NCI-H2171 treated with DMSO at 0.1 percent for 48 hours (cell line): ENCODE data around the gene TRAPPC6A.

Experiments used
- DNase-seq: peaks from one replicate; lab custom pipeline; 2025; lab: John Stamatoyannopoulos, UW

The TRAPPC6A gene

DNA sequence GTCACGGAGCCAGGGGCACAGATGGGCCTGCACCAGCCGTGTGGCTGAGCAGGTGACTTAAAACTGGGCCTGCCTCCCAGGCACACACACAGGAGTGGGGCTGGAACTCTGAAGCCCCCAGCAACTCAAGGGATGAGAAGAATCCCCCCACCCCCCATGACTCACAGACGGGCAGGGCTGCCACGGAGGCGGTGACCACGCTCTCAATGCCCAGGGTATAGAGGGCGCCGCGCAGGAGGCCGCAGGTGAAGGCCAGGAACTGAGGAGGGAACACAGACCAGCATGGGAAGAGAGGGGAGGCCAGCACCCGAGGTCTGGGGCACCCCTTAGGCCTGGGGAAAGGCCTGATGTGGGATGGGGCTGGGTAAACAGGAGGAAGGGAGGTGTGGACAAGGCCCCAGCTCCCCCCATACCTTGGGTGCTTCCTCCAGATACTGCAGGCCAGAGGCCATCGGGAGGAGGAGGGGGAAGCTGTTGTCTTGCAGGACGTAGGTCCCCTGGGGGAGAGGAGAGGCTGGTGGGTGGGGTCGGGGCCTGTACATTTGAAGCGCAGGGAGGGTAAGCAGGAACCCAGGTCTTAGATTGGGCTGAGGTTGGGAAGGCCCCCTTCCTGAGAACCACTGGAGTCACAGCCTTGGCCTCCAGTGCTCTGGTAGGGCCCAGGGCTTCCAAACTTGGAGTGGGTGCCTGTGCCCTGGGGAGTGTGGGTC, 14.1 kb downstream of the TRAPPC6A start:
- peak; percentile 71 for DNase-seq

DNA sequence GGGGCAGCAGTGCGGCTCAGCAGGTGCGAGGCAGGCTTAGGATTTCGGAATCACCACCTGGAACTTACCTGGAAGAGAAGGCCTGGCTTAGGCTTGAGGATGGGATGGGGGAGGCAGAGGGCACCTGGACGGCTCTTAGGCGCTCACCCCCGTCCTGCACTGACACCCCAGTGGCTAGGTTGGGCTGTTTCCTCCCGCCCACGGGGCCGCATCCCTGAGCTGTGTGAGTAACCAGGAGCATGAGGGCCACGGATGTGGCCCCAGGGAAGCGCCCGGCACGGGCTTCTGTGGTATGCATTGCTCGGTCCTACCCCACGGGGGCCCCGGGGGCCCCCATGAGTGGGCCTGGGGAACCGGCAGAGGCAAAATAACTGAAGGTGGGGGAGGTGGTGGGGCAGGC, 14.9 kb downstream of the TRAPPC6A start:
- no peak for DNase-seq

DNA sequence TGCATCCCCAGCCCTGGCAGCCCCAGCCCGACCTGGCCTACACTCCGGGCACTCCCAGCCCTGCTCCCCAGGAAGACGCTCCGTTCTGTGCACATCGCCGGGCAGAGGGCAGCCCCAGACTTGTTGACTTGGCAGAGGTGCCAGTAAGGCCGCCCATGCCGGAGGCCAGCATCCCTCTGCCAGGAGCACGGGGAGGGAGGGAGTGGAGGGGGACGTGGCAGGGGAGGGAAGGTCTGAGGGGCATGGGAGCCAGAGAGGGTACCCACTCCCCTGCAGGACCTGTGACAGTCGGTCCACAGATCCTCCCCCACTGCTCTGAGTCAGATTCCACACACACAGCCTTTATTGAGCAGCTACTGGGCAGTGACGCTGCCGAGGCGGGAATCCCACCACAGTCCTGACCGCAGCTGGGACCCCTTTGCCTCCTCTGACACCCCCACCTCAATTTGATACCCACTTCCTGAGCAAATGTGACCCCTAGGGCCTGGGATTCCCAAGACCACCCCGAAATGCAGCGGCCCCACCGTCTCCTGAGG, 15.4 kb downstream of the TRAPPC6A start:
- DNase-seq = peak; percentile 48

DNA sequence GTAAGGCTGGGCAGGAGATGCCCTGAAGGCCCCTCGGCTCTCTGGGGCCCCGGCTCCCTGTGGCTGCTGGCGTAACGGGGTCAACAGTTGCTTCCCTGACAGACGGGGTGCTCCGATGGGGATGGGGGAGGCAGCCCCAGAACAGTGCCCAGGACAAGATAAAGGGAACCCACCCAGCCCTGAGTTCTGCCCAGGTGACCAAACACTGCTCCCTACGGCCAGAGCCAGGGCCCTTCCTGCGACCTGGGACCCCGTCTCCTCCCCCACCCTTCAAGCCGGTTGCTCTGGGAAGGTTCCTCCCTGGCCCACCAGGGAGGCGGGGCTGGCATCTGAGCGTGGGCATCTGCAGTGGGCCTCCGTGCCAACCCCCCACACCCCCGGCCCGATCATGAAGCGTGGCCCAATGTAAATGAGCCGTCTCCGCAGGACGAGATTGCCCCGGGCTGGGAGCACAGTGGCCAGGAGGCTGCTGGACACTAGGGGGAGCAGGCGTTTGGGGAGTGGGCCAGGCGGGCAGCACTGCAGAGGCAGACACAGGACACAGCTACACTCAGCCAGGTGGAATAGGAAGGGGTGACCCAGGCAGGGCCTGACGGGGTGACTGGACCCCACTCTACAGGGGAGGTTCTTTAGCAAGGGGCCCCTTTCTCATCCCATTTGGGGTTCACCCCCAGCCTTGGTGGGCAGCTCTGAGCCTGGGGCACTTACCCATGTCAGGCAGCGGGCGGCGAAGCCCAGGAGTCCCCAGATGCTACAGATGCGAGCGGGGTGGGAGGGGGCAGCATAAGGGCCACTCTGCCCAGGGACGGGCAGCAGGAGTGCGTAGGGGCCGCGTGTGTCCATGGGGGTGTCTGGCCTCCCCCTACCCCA, 16.1 kb downstream of the TRAPPC6A start:
- DNase-seq = no peak

DNA sequence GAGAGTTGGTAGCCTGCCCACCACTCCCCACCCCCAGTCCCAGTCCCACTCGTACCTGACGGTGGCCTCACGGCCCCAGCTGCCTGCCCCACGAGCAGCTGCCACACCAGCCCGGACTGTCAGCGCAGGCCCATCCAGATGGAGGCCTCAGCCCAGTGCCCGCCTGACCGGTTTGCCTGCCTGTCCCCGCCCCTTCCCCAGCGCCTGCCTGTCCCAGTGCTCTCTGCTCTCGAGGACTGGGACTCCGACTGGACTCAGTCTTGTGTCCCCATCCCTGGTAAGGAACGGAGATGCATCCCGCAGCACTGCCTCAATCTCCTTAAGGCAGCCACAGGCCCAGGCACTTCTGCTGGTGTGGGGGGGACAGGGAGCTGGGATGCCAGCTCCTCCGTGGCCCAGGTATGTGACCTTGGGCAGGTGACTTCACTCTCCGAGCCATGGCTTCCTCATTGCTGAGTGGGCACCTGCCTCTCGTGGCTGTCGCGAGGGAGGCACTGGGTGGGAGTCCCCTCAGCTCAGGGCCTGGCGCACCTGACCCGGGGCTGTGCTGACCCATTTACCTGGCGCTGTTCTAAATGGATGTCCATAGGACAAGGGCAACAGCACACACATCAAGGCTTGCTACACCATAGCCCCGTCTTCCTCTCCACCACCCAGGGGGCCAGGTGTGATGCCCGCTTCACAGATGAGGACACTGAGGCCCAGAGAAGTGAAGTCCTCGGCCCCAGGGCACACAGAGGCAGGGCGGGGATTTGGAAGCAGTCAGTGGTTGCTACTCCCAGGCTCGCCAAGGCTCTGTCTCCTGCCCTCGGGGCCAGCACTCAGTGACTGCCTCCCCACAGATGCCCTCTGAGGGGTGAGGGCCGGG, 16.9 kb downstream of the TRAPPC6A start, which contains the start of gene NKPD1:
NKPD1 (minus strand) TSS at position 113 of the 868 bp plus-strand sequence. CDS start 832 bp downstream, outside the sequence.
- no peak for DNase-seq

DNA sequence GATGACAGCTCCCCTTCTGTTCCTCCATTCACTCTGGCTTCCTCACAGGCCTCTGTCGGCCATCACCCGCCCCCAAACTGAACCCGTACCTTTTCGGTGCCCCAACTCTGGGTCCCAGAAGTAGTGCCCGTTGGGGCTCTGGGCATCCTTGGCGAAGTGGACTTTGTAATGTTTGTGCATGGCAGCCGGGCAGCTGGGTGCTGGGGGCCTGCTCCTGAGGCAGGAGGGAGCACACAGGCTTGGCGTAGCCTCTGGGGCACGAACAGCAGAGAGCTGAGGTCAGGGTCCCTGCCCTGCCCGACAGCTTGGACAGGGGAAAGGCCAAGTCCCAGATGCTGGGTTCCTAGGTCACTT, 18.1 kb downstream of the TRAPPC6A start:
- DNase-seq = no peak

DNA sequence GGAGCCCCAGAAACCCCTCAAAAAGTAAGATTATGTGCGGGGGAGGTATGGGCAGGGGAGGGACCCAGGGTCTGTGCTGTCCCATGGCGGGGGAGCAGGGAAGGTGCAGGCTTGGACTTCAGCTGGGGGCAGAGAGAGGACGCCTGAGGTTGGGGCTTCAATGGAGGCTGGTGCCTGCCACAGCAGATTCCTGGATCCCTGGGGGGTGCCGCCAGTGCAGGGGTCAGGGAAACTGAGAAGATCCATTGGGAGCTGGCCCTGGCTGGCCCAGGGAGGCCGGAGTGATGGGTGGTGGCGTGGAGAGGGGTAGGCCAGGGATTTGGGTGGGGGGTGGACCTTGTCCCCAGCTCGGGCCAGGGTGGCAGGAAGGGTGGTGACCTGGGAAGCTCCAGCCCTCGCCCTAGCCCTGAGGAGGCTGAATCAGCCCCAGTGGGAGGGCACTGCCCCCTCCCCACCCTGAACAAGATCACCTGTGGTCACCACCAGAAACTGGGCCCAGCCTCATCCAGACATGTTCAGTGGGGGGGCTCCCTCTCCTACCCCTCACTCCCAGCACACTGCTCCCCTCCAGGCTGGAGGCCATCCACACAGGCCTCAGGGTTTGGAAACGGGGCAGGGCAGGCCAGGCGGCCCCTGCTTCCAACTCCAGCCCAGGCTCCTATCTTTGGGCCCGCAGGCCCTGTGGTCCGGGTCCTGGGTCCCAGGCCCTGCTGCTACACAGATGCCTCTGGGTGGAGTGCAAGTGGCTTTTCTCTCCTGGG, 18.6 kb downstream of the TRAPPC6A start:
- no peak for DNase-seq

DNA sequence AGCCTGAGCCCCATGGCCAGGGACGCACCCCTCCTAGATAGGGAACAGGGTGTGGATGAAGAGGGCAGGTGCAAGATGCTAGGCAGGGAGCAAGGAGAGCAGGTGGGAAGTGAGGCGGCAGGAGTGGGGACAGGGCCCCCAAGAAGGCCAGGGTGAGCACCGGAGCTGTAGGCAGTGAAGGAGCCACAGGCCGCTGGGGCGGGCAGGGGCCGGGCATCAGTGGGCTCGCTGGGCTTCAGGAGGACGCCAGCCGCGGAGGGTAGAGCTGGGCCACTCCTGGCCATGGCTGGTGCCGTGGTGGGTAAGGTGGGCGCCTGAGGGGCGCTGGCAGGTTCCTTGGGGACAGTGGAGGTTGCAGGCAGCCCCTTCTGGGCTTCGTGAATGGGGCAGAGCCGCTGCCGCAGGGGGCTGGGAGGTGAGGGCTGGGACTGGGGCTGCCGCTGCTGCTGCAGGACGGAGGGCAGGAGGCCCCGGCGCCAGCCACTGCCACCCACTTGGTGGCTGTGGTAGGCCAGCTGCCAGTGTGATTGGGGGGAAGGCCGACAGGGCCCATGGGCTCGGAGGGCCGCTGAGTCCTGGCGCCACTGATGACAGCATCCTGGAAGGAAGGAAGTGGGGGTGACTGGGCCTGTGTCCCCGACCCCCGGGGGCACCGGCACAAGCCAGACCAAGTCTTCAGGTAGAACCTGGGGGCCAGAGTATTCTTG, 19.4 kb downstream of the TRAPPC6A start:
- DNase-seq = no peak

DNA sequence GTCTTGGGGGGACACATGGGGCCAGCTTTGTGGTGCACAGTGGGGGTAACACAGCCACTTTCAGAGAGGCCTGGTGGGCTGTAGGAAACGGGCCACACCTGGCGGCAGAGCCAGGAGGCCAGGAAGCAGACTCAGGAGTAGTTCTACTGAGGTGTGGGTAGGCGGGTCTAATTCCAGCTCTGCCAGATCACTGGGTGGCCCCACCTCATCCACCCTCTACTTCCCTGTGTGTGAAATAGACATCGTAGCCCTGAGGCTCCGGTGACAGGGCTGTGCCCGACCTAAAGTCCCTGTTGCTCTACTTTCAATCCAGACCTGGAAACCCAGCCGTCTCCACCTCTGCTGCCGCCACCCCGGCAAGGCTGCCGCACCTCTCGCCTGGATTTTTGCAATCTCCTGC, 21.3 kb downstream of the TRAPPC6A start:
- DNase-seq = no peak

DNA sequence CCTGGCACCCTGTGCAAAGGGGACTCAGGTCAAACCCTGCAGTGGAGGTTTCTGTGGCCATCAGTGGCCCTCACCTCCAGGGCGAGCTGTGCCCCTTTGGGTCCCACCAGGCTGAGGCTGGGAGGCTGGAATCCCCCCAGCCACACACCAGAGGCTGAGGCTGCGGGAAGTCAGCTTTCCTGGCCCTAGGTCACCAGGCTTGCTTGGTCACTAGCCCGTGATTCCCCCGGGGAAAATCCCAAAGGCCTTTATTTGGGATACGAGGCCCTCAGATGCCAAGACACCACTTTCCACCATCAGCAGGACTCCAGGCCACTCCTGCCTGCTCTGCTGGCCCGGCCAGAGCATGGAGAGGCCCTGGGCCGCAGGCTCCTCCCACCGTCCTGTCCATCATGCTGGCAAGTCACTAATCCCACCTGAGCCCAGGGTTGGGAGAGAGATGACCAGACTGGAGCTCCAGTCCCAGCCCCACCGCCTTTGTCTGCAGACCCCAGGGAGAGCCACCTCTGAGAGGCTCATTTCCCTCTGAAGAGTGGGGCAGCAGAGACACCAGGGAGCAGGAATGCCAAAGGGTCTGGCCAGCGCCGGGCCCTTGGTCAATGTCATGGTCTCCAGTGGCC, 21.9 kb downstream of the TRAPPC6A start:
- no peak for DNase-seq

DNA sequence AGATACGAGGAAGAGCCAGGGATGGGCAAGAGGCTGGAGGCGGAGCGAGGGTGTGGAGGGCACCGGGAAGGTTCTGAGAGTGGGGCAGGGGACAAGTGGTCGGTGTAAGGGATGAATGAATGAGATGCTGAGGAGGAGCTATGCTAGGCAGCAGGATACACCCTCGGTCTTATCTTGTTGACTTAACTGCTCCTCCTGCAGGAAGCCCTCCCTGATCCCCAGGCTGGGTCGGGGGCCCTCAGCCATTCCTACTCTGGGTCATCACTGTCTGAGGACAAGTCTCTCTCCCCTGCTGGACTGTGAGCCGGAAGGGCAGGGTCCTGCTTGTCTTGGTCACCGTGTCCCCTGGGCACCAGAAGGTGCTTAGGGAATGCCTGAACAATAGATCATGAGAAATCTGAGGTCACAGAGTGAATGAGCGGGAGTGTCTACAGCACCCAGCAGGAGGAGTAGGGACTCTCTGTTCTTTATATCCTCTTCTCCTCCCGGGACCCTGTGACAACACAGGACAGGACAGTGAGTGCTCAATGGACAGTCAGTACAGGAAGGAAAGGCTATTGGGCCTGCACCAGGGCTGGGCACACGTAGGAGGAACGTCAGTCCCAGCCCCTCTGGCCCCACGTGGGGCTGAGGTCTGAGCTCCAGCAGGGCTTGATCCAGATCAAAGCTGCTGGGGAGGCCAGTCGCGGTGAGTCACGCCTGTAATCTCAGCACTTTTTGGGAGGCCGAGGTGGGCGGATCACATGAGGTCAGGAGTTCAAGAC, 23.8 kb downstream of the TRAPPC6A start:
- no peak for DNase-seq

DNA sequence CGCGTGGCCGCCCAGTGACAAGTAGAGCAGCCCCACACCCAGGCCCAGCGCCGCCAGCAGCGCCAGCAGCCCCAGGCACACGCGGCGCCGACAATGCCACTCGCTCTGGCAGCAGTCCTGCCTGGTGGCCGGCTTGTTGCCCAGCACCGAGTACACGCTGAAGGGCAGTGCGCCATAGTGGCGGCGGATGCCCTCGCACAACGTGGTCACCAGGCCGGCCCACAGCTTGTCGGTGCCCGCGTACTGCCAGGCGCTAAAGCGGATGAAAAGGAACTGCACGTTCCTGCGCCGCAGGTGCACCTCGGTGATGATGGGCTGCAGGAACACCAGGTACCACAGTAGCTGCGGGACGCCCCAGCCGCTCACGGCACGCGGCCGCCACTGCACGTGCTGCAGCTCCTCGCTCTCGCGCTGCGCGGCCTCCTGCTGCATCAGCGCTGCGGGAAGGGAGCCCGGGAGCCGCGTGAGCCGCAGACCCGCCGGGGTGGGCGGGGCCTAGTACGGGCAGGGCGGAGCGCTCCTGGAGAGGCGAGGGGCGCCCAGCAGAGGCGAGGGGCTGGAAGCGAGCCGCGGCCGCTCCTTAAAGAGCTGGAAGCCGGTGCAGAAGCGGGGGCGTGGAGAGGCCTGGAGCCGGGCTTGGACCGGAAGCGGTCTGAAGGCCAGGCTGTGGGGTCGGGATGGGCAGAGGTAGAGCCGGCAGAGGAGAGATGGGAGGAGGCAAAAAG, 24.5 kb downstream of the TRAPPC6A start:
- DNase-seq = no peak

DNA sequence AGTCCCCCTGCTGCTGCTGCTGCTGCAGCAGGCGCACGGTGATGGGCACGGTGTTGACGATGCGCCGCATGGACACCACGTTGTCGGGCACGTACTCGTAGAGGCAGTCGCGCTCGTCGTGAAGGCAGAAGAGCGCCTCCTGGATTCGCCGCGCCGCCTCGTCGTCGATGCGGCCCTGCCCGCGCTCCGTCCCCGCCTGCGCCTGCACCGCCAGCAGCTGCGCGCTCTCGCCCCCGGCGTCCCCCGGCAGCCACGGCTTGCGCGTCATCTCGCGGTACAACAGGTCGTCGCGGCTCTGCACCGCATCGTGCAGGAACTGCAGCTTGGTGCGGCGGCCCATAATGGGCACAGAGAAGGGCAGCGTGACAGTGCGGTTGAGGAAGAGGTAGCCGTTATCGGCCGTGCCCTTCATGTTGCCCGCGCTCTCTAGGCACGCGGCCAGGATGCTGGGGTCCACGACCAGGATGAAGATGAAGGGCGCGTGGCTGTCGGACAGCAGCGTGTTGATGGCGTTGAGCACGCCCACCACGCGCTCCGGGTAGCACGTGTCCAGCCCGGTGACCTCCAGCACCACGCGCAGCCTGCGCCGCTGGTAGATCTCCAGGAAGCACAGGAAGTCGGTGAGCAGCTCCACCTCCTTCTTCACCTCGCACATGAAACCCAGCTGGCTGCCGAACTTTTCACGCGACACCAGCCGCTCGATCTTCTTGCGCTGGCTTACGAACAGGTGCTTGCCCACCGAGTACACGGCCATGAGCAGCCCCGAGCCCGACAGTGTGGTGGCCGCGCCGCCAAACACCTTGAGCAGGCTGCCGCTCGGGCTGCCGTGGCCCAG, 25.3 kb downstream of the TRAPPC6A start:
- no peak for DNase-seq

DNA sequence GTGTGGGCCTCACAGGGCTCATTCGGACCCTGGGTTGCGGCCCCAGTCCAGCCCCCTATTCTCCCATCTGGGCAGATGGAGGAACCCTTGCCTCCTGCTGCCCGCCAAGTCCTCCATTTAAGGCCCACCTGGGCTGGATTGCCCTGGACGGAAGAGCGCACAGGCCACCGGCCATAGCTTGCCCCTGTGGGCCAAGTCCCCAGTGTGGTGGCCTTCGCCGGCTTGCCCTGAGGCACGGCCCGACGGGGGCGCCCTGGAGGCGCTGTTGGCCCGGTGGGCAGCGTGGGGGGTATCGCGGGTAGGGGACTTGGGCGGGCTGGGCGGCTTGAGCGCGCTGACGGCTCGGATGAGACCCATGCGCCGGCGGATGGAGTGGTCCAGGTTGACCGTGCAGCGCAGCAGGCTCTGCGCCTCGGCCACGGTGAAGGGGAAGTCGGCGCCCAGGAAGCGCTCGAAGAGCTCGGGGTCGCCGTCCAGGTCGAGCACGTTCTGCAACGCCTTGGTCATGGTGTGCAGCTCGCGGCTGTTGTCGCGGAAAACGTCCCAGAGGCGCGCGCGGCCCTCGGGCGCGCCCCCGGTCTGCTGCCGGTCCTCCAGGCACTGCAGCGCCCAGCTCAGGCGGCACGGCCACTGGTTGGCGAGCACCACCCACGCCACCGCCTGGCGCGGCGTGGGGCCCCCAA, 26.1 kb downstream of the TRAPPC6A start:
- DNase-seq = no peak

DNA sequence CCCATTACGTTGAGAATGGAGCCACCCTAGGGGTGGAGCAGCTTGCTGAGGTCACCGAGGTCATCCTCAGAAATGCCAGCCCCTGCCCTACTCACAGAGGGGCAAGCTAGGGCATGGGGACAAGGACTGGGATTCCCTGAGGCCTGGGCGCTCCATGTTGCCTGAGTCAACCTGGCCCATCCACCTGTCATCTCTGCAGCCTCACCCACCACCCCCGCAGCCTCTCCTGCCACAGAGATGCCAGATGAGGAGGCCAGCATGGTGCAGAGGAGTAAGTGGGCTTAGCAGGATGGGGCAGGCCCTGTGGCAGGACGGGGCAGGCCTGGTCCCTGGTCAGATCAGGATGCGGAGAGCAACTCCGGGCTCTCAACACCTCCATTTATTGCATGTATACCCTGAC, 26.7 kb downstream of the TRAPPC6A start:
- no peak for DNase-seq

DNA sequence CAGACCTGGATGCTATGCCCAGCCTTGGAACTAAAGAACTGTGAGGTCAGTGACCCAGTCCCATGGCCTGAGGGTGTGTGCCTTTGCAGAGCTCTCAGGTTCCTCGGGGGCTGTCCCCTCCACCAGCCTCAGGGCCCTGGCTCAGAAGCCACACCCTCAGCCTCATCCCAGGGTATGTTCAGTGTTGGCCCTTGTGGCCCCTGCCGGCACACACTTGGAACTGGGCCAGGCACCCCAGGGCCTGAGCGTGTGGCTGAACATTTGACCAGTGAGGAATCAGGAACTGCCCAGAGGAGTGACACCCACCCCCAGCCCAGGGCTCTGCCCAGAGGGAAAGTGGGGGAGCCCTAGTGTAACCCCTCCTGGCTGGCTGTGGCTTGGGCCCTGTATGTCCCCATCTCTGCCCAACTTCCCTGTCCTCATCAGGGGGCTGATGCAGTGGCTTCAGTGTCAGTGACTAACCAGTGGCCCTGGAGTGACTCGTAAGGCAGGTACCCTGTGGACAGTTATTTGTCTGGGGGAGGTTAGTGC, 27.2 kb downstream of the TRAPPC6A start:
- DNase-seq = no peak

DNA sequence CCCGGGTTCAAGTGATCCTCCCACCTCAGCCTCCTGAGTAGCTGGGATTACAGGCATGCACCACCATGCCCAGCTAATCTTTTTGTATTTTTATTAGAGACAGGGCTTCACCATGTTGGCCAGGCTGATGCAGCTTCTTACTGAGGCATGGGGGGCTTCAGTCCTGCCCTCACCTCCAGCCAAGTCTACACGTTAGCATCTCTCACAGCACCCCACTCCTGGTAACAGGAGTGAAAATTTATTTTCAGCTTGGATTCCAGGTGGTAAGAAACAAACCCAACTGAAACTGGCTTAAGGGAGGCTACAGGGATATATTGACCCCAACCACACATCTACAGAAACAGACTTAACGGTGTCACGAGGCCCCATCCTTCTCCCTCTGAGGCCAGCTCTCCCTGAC, 27.9 kb downstream of the TRAPPC6A start:
- no peak for DNase-seq
